HEK293 (cell line): ENCODE data around the gene ELAVL3.

Source experiments
- ZBTB20 ChIP-seq: fragments of 450-650 bp; formaldehyde crosslinking; IDR thresholded peaks from 2 replicates; pipeline ENCODE4 v1.5.1; 2016; ENCODE audit warnings: missing biosample characterization, missing genetic modification characterization
- ZNF626 ChIP-seq: fragments of 450-650 bp; sonication (Bioruptor Pico); formaldehyde crosslinking; IDR thresholded peaks from 2 replicates; pipeline ENCODE4 v1.5.1; 2018; ENCODE audit warnings: missing biosample characterization, missing genetic modification characterization, inconsistent platforms
- ZNF776 ChIP-seq: fragments of 450-650 bp; formaldehyde crosslinking; IDR thresholded peaks from 2 replicates; pipeline ENCODE4 v1.5.0; 2017; ENCODE audit warnings: missing biosample characterization, missing genetic modification characterization, borderline replicate concordance
- TF ChIP-seq, protein P1 (sequence below): fragments of 450-650 bp; formaldehyde crosslinking; IDR thresholded peaks from 2 replicates; pipeline ENCODE4 v1.5.1; 2016; ENCODE audit warnings: missing biosample characterization, missing genetic modification characterization

DNA sequence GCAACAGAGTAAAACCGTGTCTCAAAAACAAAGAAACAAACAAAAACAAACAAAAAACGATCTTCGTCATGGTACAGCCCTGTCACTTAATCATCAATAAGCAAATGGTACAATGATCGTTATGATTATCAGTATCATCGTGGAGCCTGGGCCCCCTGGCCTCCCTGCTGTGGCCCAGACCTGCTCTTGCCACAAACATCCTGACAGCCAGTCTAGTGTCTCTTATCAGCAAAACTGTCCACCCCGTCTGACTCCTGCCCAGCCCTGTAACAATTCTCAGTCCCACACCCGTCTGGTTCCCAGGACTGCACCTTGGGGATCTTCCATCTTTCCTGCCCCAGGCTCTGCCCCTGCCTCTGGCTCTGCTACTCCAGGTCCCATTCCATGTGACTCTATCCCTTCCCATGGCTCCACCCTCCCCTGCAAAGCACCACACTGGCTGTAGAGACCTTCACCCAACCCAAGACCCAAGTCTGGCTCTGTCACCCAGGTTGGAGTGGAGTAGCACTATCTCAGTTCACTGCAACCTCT is 19.1 kb upstream of the ELAVL3 start:
- TF ChIP-seq ZNF626 (tag by site-specific recombination) = no peak
- TF ChIP-seq, protein P1, sequence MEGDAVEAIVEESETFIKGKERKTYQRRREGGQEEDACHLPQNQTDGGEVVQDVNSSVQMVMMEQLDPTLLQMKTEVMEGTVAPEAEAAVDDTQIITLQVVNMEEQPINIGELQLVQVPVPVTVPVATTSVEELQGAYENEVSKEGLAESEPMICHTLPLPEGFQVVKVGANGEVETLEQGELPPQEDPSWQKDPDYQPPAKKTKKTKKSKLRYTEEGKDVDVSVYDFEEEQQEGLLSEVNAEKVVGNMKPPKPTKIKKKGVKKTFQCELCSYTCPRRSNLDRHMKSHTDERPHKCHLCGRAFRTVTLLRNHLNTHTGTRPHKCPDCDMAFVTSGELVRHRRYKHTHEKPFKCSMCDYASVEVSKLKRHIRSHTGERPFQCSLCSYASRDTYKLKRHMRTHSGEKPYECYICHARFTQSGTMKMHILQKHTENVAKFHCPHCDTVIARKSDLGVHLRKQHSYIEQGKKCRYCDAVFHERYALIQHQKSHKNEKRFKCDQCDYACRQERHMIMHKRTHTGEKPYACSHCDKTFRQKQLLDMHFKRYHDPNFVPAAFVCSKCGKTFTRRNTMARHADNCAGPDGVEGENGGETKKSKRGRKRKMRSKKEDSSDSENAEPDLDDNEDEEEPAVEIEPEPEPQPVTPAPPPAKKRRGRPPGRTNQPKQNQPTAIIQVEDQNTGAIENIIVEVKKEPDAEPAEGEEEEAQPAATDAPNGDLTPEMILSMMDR = no peak
- TF ChIP-seq ZNF776 (tag by site-specific recombination) = no peak
- no peak for TF ChIP-seq ZBTB20
